HG03064 (cell line): ENCODE results near the gene TSPAN9.

Experiments used
- ATAC-seq: cut with Tn5 transposase; IDR thresholded peaks from one replicate; pipeline ENCODE4 v1.9.1; 2021; ENCODE audit warnings: low read depth; ENCODE audit not compliant: unreplicated experiment

The TSPAN9 gene

GRCh38 chr12:3073438-3074250 is 3.5 kb upstream of the TSPAN9 start:
- no peak for ATAC-seq

- no peak for ATAC-seq
Observed at GRCh38 chr12:3075315-3075714, 1.9 kb upstream of the TSPAN9 start.

GRCh38 chr12:3077572-3078081 is 448 bp downstream of the TSPAN9 start:
- no peak for ATAC-seq

- no peak for ATAC-seq
Observed at GRCh38 chr12:3078086-3078820, 1.1 kb downstream of the TSPAN9 start.

GRCh38 chr12:3081091-3081490 is 3.9 kb downstream of the TSPAN9 start:
- ATAC-seq, result no peak

GRCh38 chr12:3081886-3082285 is 4.7 kb downstream of the TSPAN9 start:
- no peak for ATAC-seq

GRCh38 chr12:3083241-3083920 is 6.2 kb downstream of the TSPAN9 start:
- no peak for ATAC-seq

GRCh38 chr12:3083921-3084347 is 6.8 kb downstream of the TSPAN9 start:
- ATAC-seq, result no peak

GRCh38 chr12:3084742-3085141 is 7.6 kb downstream of the TSPAN9 start:
- no peak for ATAC-seq

- ATAC-seq, result no peak
Observed at GRCh38 chr12:3085341-3086139, 8.4 kb downstream of the TSPAN9 start.

GRCh38 chr12:3086211-3086610 is 9.0 kb downstream of the TSPAN9 start:
- no peak for ATAC-seq

GRCh38 chr12:3086729-3087323 is 9.6 kb downstream of the TSPAN9 start:
- no peak for ATAC-seq

GRCh38 chr12:3087758-3088650 is 10.8 kb downstream of the TSPAN9 start:
- no peak for ATAC-seq

- no peak for ATAC-seq
Observed at GRCh38 chr12:3089588-3089987, 12.4 kb downstream of the TSPAN9 start.

- no peak for ATAC-seq
Observed at GRCh38 chr12:3090240-3091037, 13.3 kb downstream of the TSPAN9 start.

GRCh38 chr12:3091038-3091319 is 13.8 kb downstream of the TSPAN9 start:
- ATAC-seq, result no peak

- no peak for ATAC-seq
Observed at GRCh38 chr12:3091382-3092241, 14.4 kb downstream of the TSPAN9 start.
